WTC11 (cell line): ENCODE results near the gene ZNF516. TPM values are rescaled to one million over a fixed set of nuclear protein-coding genes. Genes with fewer than 3 reads are reported as not detected.

Source experiments
- ATAC-seq: fragments of 200-7000 bp; cut with Tn5 transposase; 2 replicates; pipeline ENCODE4 v1.10.0; 2021; ENCODE audit warnings: mild to moderate bottlenecking, moderate library complexity
- CTCF ChIA-PET: fragments of 300-600 bp; sonication (Branson Sonifier 250); formaldehyde crosslinking; loops from one replicate; lab custom pipeline; 2021; ENCODE audit warnings: antibody characterized with exemption; lab: Charles Lee
- POLR2A ChIA-PET: fragments of 350-600 bp; sonication (Branson Sonifier 250); formaldehyde crosslinking; loops from one replicate; lab custom pipeline; 2021; ENCODE audit warnings: antibody characterized with exemption; lab: Charles Lee
- DNase-seq: peaks from one replicate; pipeline ENCODE4 v3.0.0; 2021; ENCODE audit warnings: low spot score
- H3K27ac Mint-ChIP-seq: 2 replicates; pipeline ENCODE4 v1.8.0; 2021; ENCODE audit warnings: mixed read lengths
- H3K27me3 Mint-ChIP-seq: 2 replicates; pipeline ENCODE4 v1.8.0; 2021; ENCODE audit warnings: low read depth, mild to moderate bottlenecking, moderate library complexity, mixed read lengths
- H3K36me3 Mint-ChIP-seq: 2 replicates; pipeline ENCODE4 v1.8.0; 2021; ENCODE audit warnings: mixed read lengths
- H3K4me1 Mint-ChIP-seq: 2 replicates; pipeline ENCODE4 v1.8.0; 2022; ENCODE audit warnings: mixed read lengths
- H3K4me3 Mint-ChIP-seq: 2 replicates; pipeline ENCODE4 v1.8.0; 2021; ENCODE audit warnings: mild to moderate bottlenecking, moderate library complexity, mixed read lengths
- H3K9me3 Mint-ChIP-seq: 2 replicates; pipeline ENCODE4 v1.8.0; 2021; ENCODE audit warnings: mixed read lengths
- ATF1 ChIP-seq: sonication (generic); formaldehyde crosslinking; IDR thresholded peaks from 2 replicates; pipeline ENCODE4 v1.8.1; 2023; ENCODE audit warnings: mild to moderate bottlenecking, moderate library complexity, missing genetic modification reagents
- CREB1 ChIP-seq: sonication (generic); formaldehyde crosslinking; IDR thresholded peaks from 2 replicates; pipeline ENCODE4 v1.8.0; 2023; ENCODE audit warnings: mild to moderate bottlenecking, missing genetic modification reagents
- ESRRA ChIP-seq: sonication (generic); formaldehyde crosslinking; IDR thresholded peaks from 2 replicates; pipeline ENCODE4 v1.8.1; 2022; ENCODE audit warnings: mild to moderate bottlenecking, missing genetic modification reagents, borderline replicate concordance
- ETV6 ChIP-seq: sonication (generic); formaldehyde crosslinking; IDR thresholded peaks from 2 replicates; pipeline ENCODE4 v1.8.1; 2022; ENCODE audit warnings: mild to moderate bottlenecking, missing genetic modification reagents
- JAZF1 ChIP-seq: fragments of 250-450 bp; sonication (Bioruptor Pico); IDR thresholded peaks from 2 replicates; pipeline ENCODE4 v1.9.0; 2021; ENCODE audit warnings: moderate library complexity, mild to moderate bottlenecking, inconsistent platforms
- JUN ChIP-seq: sonication (generic); formaldehyde crosslinking; IDR thresholded peaks from 2 replicates; pipeline ENCODE4 v1.8.0; 2023; ENCODE audit warnings: mild to moderate bottlenecking, missing genetic modification reagents
- MYBL2 ChIP-seq: sonication (generic); formaldehyde crosslinking; IDR thresholded peaks from 2 replicates; pipeline ENCODE4 v1.8.1; 2023; ENCODE audit warnings: mild to moderate bottlenecking, moderate library complexity, missing genetic modification reagents
- NFATC4 ChIP-seq: fragments of 250-450 bp; sonication (Bioruptor Pico); IDR thresholded peaks from 2 replicates; pipeline ENCODE4 v1.9.0; 2021; ENCODE audit warnings: mild to moderate bottlenecking
- NFE2L1 ChIP-seq: sonication (generic); formaldehyde crosslinking; IDR thresholded peaks from 2 replicates; pipeline ENCODE4 v1.8.1; 2023; ENCODE audit warnings: missing genetic modification reagents
- NR3C1 ChIP-seq: sonication (generic); formaldehyde crosslinking; conservative IDR thresholded peaks from 2 replicates; pipeline ENCODE4 v1.8.1; 2023; ENCODE audit warnings: low read depth, mild to moderate bottlenecking, missing genetic modification reagents
- OVOL2 ChIP-seq: fragments of 250-450 bp; sonication (Bioruptor Pico); IDR thresholded peaks from 2 replicates; pipeline ENCODE4 v1.9.0; 2021; ENCODE audit warnings: mild to moderate bottlenecking, borderline replicate concordance
- RELA ChIP-seq: sonication (generic); formaldehyde crosslinking; IDR thresholded peaks from 2 replicates; pipeline ENCODE4 v1.8.1; 2022; ENCODE audit warnings: missing genetic modification reagents, mild to moderate bottlenecking, borderline replicate concordance
- TEAD1 ChIP-seq: sonication (generic); formaldehyde crosslinking; IDR thresholded peaks from 2 replicates; pipeline ENCODE4 v1.8.0; 2022; ENCODE audit warnings: mild to moderate bottlenecking, missing genetic modification reagents
- TEAD4 ChIP-seq: sonication (generic); formaldehyde crosslinking; IDR thresholded peaks from 2 replicates; pipeline ENCODE4 v1.8.0; 2022; ENCODE audit warnings: mild to moderate bottlenecking, missing genetic modification reagents
- ZNF121 ChIP-seq: sonication (generic); formaldehyde crosslinking; IDR thresholded peaks from 2 replicates; pipeline ENCODE4 v1.8.0; 2023; ENCODE audit warnings: missing genetic modification reagents
- ZNF317 ChIP-seq: sonication (generic); formaldehyde crosslinking; IDR thresholded peaks from 2 replicates; pipeline ENCODE4 v1.8.1; 2023; ENCODE audit warnings: low read depth, mild to moderate bottlenecking, moderate library complexity, missing genetic modification reagents, borderline replicate concordance
- ZNF396 ChIP-seq: fragments of 250-450 bp; sonication (Bioruptor Pico); IDR thresholded peaks from 2 replicates; pipeline ENCODE4 v1.8.0; 2021; ENCODE audit warnings: mild to moderate bottlenecking, moderate library complexity, borderline replicate concordance
- ZNF416 ChIP-seq: fragments of 250-450 bp; sonication (Bioruptor Pico); IDR thresholded peaks from 2 replicates; pipeline ENCODE4 v1.9.0; 2021; ENCODE audit warnings: mild to moderate bottlenecking, inconsistent platforms
- ZNF671 ChIP-seq: fragments of 250-450 bp; sonication (Bioruptor Pico); IDR thresholded peaks from 2 replicates; pipeline ENCODE4 v1.8.0; 2021; ENCODE audit warnings: mild to moderate bottlenecking
- total RNA-seq: library from RNA; stranded (reverse); gene quantifications from 3 replicates; pipeline ENCODE4 v1.2.3, GENCODE V29; 2021
- TF ChIP-seq, protein P1 (sequence below): fragments of 250-450 bp; sonication (Bioruptor Pico); IDR thresholded peaks from 2 replicates; pipeline ENCODE4 v1.9.0; 2021; ENCODE audit warnings: mild to moderate bottlenecking
- TF ChIP-seq, protein P2 (sequence below): sonication (generic); formaldehyde crosslinking; IDR thresholded peaks from 2 replicates; pipeline ENCODE4 v1.8.0; 2022; ENCODE audit warnings: mild to moderate bottlenecking, missing genetic modification reagents
- TF ChIP-seq, protein P3 (sequence below): sonication (generic); formaldehyde crosslinking; IDR thresholded peaks from 2 replicates; pipeline ENCODE4 v1.8.0; 2023; ENCODE audit warnings: missing genetic modification reagents
- TF ChIP-seq, protein P4 (sequence below): sonication (generic); formaldehyde crosslinking; IDR thresholded peaks from 2 replicates; pipeline ENCODE4 v1.8.0; 2022; ENCODE audit warnings: mild to moderate bottlenecking, missing genetic modification reagents
- TF ChIP-seq, protein P5 (sequence below): sonication (generic); formaldehyde crosslinking; conservative IDR thresholded peaks from 2 replicates; pipeline ENCODE4 v1.8.1; 2022; ENCODE audit warnings: mild to moderate bottlenecking, missing genetic modification reagents
- TF ChIP-seq, protein P6 (sequence below): sonication (generic); formaldehyde crosslinking; IDR thresholded peaks from 2 replicates; pipeline ENCODE4 v1.8.1; 2023; ENCODE audit warnings: mild to moderate bottlenecking, moderate library complexity, missing genetic modification reagents
- TF ChIP-seq, protein P7 (sequence below): sonication (generic); formaldehyde crosslinking; IDR thresholded peaks from 2 replicates; pipeline ENCODE4 v1.8.0; 2022; ENCODE audit warnings: missing genetic modification reagents

The ZNF516 gene
- total RNA-seq, 1 experiment from 2014 or later: 58.6 TPM

DNA sequence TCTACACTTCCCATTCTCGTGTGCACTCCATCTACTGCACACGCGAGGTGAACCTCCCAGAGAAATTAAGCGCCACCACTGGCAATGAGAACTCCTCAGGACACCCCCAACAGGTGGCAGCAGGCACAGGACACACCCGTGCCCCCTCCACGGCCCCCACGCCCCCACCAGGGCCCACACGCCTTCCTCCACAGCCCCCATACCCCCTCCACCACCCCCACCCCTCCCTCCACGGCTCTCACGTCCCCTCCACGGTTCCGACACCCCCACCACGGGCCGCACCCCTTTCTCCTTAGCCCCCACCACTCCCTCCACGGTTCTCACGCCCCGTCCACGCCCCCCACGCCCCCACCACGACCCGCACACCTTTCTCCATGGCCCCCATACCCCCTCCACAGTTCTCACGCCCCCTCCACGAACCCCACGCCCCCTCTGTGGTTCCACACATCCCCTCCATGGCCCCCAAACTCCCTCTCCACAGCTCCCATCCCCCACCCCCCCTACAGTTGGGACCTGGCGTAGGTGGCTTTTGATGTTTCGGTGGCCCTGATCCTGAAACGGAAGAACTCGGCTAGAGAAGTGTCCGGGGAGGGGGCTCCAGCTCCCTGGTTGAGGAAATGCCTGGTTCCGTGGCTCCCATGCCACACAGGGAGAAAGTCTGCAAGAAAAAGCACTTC is 110.8 kb downstream of the ZNF516 start:
- POLR2A ChIA-PET: no interaction called here

DNA sequence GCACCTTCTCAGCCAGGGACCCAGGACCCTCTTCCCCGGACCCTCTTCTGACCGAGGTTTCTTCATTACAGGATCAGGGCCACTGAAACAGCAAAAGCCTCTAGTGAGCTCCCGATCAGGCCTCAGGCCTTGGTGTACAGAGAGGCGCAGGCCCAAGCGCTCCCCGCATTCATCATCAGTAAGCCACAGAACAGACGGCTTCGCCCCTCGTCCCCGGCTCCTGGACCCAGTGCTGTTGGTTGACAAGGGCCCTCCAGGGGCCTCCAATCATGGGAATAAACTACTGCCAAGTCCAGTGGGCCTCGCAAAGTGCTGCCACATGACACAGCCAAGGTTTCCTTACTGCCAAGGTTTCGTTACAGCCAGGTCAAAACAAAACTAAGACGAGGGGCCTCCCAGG is 111.4 kb downstream of the ZNF516 start:
- Mint-ChIP-seq H3K4me1 (peaks cover 23% of the 10 kb centered on the region), H3K36me3 (peaks cover 12% of the 10 kb centered on the region), H3K27ac (no peak overlapping the region), H3K4me3 (no peak overlapping the region), H3K9me3 (peaks cover 10% of the 10 kb centered on the region; the same call in 1 of the 2 replicates), H3K27me3 (no peaks in the 10 kb centered on the region; the same call in 1 of the 2 replicates)
- CTCF ChIA-PET: interaction anchor here (1.9 kb wide), 1 partner anchor 15 kb away, joined by 5 read pairs; no protein-coding TSS in a partner anchor
- DNase-seq: no peak
- POLR2A ChIA-PET: no interaction called here
- ATAC-seq: no peak
- TF ChIP-seq ZNF121 (CRISPR knock-in tag) (no peak), NFE2L1 (no peak), ESRRA (CRISPR knock-in tag) (no peak), JUN (CRISPR knock-in tag) (no peak), ZNF671 (CRISPR knock-in tag) (no peak), JAZF1 (CRISPR knock-in tag) (no peak), NR3C1 (CRISPR knock-in tag) (no peak)
- TF ChIP-seq, protein P1, sequence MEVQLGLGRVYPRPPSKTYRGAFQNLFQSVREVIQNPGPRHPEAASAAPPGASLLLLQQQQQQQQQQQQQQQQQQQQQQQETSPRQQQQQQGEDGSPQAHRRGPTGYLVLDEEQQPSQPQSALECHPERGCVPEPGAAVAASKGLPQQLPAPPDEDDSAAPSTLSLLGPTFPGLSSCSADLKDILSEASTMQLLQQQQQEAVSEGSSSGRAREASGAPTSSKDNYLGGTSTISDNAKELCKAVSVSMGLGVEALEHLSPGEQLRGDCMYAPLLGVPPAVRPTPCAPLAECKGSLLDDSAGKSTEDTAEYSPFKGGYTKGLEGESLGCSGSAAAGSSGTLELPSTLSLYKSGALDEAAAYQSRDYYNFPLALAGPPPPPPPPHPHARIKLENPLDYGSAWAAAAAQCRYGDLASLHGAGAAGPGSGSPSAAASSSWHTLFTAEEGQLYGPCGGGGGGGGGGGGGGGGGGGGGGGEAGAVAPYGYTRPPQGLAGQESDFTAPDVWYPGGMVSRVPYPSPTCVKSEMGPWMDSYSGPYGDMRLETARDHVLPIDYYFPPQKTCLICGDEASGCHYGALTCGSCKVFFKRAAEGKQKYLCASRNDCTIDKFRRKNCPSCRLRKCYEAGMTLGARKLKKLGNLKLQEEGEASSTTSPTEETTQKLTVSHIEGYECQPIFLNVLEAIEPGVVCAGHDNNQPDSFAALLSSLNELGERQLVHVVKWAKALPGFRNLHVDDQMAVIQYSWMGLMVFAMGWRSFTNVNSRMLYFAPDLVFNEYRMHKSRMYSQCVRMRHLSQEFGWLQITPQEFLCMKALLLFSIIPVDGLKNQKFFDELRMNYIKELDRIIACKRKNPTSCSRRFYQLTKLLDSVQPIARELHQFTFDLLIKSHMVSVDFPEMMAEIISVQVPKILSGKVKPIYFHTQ: no peak
- TF ChIP-seq, protein P2, sequence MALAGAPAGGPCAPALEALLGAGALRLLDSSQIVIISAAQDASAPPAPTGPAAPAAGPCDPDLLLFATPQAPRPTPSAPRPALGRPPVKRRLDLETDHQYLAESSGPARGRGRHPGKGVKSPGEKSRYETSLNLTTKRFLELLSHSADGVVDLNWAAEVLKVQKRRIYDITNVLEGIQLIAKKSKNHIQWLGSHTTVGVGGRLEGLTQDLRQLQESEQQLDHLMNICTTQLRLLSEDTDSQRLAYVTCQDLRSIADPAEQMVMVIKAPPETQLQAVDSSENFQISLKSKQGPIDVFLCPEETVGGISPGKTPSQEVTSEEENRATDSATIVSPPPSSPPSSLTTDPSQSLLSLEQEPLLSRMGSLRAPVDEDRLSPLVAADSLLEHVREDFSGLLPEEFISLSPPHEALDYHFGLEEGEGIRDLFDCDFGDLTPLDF (CRISPR knock-in tag): no peak

More for the DNA sequence above, 110.8 kb downstream of the ZNF516 start:
- no peak for ATAC-seq
- H3K4me3 Mint-ChIP-seq: no peak overlapping the region
- DNase-seq: no peak
- peaks cover 13% of the 10 kb centered on the region for H3K36me3 Mint-ChIP-seq
- peaks cover 11% of the 10 kb centered on the region; the same call in 1 of the 2 replicates for H3K9me3 Mint-ChIP-seq
- TF ChIP-seq TEAD4 (CRISPR knock-in tag) (no peak), OVOL2 (no peak), ZNF317 (CRISPR knock-in tag) (no peak), NR3C1 (CRISPR knock-in tag) (no peak), ATF1 (no peak), ETV6 (no peak), RELA (CRISPR knock-in tag) (no peak), JAZF1 (CRISPR knock-in tag) (no peak), NFATC4 (CRISPR knock-in tag) (no peak), ZNF416 (no peak), MYBL2 (CRISPR knock-in tag) (no peak), TEAD1 (CRISPR knock-in tag) (no peak), ZNF396 (CRISPR knock-in tag) (no peak), CREB1 (no peak)
- TF ChIP-seq, protein P3, sequence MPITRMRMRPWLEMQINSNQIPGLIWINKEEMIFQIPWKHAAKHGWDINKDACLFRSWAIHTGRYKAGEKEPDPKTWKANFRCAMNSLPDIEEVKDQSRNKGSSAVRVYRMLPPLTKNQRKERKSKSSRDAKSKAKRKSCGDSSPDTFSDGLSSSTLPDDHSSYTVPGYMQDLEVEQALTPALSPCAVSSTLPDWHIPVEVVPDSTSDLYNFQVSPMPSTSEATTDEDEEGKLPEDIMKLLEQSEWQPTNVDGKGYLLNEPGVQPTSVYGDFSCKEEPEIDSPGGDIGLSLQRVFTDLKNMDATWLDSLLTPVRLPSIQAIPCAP (CRISPR knock-in tag): no peak
- TF ChIP-seq, protein P4, sequence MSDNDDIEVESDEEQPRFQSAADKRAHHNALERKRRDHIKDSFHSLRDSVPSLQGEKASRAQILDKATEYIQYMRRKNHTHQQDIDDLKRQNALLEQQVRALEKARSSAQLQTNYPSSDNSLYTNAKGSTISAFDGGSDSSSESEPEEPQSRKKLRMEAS (CRISPR knock-in tag): no peak
- TF ChIP-seq, protein P5, sequence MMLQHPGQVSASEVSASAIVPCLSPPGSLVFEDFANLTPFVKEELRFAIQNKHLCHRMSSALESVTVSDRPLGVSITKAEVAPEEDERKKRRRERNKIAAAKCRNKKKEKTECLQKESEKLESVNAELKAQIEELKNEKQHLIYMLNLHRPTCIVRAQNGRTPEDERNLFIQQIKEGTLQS (CRISPR knock-in tag): no peak
- TF ChIP-seq, protein P6, sequence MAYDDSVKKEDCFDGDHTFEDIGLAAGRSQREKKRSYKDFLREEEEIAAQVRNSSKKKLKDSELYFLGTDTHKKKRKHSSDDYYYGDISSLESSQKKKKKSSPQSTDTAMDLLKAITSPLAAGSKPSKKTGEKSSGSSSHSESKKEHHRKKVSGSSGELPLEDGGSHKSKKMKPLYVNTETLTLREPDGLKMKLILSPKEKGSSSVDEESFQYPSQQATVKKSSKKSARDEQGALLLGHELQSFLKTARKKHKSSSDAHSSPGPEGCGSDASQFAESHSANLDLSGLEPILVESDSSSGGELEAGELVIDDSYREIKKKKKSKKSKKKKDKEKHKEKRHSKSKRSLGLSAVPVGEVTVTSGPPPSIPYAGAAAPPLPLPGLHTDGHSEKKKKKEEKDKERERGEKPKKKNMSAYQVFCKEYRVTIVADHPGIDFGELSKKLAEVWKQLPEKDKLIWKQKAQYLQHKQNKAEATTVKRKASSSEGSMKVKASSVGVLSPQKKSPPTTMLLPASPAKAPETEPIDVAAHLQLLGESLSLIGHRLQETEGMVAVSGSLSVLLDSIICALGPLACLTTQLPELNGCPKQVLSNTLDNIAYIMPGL: no peak
- TF ChIP-seq, protein P2 (CRISPR knock-in tag): no peak
- TF ChIP-seq, protein P7, sequence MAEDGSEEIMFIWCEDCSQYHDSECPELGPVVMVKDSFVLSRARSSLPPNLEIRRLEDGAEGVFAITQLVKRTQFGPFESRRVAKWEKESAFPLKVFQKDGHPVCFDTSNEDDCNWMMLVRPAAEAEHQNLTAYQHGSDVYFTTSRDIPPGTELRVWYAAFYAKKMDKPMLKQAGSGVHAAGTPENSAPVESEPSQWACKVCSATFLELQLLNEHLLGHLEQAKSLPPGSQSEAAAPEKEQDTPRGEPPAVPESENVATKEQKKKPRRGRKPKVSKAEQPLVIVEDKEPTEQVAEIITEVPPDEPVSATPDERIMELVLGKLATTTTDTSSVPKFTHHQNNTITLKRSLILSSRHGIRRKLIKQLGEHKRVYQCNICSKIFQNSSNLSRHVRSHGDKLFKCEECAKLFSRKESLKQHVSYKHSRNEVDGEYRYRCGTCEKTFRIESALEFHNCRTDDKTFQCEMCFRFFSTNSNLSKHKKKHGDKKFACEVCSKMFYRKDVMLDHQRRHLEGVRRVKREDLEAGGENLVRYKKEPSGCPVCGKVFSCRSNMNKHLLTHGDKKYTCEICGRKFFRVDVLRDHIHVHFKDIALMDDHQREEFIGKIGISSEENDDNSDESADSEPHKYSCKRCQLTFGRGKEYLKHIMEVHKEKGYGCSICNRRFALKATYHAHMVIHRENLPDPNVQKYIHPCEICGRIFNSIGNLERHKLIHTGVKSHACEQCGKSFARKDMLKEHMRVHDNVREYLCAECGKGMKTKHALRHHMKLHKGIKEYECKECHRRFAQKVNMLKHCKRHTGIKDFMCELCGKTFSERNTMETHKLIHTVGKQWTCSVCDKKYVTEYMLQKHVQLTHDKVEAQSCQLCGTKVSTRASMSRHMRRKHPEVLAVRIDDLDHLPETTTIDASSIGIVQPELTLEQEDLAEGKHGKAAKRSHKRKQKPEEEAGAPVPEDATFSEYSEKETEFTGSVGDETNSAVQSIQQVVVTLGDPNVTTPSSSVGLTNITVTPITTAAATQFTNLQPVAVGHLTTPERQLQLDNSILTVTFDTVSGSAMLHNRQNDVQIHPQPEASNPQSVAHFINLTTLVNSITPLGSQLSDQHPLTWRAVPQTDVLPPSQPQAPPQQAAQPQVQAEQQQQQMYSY (CRISPR knock-in tag): no peak
- TF ChIP-seq, all 79 proteins: peak for 0
- CTCF ChIA-PET: interaction anchor here (0.6 kb wide), 1 partner anchor 274 kb away, joined by 3 read pairs; no protein-coding TSS in a partner anchor
- Mint-ChIP-seq H3K27ac (no peak overlapping the region), H3K27me3 (no peaks in the 10 kb centered on the region; the same call in 1 of the 2 replicates), H3K4me1 (peaks cover 23% of the 10 kb centered on the region)
